GM21723 (cell line): ENCODE results near the gene ZCCHC7.
"Not testable (repeated sequence)": the region's sequence is repeated elsewhere in the genome, so short reads cannot be mapped to it uniquely, and the experiment has no call there.

ENCODE experiments used
- ATAC-seq: cut with Tn5 transposase; IDR thresholded peaks from one replicate; pipeline ENCODE4 v1.9.1; 2021; ENCODE audit warnings: mild to moderate bottlenecking, moderate library complexity; ENCODE audit not compliant: unreplicated experiment

Gene ZCCHC7

DNA sequence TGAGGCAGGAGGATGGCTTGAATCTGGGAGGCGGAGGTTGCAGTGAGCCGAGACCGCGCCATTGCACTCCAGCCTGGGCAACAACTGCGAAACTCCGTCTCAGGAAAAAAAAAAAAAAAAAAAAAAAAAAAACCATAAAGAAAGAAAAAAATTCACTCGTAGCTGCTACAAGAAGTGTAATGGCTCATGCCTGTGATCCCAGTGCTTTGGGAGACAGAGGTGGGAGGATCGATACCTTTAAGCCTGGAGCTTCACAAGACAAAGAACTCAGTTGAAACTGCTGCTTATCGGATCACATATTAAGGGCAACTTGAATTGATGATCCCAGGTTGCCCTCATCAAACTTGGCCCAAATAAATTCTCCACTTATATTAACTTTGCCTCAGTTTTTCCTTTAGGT lies 1.0 kb upstream of the ZCCHC7 start:
- ATAC-seq: no peak

DNA sequence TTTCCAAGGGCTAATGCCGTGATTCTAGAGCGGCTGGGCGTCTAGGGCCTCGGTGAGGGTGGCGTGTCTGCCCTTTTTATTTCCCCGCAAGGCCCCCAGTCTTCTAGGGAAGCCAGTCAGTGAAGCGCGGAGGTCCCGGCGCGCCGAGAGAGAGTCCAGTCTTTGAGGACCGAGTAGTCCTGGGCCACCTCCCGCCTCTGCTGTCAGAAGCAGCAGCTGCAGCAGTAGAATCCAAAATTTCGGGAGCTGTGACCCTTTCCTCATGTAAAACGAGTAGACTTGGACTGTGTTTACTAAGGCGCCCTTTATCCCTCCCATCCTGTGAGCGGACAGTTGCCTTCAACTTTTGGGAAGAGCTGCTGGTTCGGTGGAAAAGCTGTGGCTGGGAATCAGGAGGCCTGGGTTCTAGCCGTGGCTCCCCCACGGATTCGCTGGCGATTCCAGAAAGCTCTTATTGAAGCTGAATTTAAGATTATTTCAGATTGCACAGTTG lies 515 bp downstream of the ZCCHC7 start:
- ATAC-seq: peak; percentile 32

- ATAC-seq: no peak
Observed at GRCh38 chr9:37121881-37122280, 1.5 kb downstream of the ZCCHC7 start.

DNA sequence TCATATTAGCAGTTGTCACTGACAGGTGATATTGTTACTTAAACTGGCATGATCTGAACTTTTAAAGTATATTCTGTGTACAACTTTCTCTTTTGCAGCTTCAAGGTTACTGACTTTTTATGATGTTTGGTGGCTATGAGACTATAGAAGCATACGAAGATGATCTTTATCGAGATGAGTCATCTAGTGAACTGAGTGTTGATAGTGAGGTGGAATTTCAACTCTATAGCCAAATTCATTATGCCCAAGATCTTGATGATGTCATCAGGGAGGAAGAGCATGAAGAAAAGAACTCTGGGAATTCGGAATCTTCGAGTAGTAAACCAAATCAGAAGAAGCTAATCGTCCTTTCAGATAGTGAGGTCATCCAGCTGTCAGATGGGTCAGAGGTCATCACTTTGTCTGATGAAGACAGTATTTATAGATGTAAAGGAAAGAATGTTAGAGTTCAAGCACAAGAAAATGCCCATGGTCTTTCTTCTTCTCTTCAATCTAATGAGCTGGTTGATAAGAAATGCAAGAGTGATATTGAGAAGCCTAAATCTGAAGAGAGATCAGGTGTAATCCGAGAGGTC lies 5.9 kb downstream of the ZCCHC7 start:
- ATAC-seq: no peak

- no peak for ATAC-seq
Observed at GRCh38 chr9:37127018-37127417, 6.6 kb downstream of the ZCCHC7 start.

DNA sequence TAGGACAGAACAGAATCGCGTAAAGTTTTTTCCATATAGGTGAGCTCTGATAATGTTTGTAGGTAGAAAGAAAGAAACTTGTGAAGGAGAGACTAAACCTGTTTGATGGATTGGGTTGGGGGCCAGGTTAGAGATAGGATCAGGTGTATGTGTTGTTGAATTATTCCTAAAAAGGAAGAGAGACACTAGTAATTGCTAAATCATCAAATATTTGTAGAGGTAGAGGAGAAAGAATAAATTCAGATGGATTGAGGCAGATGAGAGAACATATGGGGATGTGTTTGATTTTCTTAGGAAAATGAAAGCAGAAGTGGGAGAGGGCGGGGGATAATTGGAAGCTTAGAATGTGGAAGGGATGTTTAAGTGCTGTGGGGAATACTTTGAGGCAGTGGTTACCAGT lies 7.7 kb downstream of the ZCCHC7 start:
- ATAC-seq: no peak

GRCh38 chr9:37134166-37134565 lies 13.8 kb downstream of the ZCCHC7 start:
- no peak for ATAC-seq

GRCh38 chr9:37141015-37141414 lies 20.6 kb downstream of the ZCCHC7 start:
- ATAC-seq: no peak

GRCh38 chr9:37144762-37145161 lies 24.4 kb downstream of the ZCCHC7 start:
- ATAC-seq: peak; percentile 43

DNA sequence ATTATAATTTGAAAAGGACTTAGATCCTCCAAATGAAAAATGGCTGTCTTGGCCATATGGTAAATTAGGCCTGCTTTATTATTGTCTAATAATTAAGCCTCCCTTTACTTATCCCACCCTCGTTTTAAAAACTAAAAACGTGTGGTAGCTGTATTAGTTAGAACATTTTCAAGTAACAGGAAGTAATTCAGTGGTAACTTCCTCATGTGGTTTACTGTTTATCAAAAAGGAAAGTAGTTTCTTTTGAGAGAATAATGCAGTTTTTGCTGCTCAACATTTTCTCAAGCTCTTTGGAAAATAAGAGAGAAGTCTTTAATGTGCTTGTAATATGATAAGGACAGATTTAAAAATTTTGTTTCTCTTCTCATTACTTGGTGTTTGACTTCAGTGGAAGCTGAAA lies 26.0 kb downstream of the ZCCHC7 start:
- ATAC-seq: peak; percentile 56

GRCh38 chr9:37148181-37148580 lies 27.8 kb downstream of the ZCCHC7 start:
- ATAC-seq: no peak

DNA sequence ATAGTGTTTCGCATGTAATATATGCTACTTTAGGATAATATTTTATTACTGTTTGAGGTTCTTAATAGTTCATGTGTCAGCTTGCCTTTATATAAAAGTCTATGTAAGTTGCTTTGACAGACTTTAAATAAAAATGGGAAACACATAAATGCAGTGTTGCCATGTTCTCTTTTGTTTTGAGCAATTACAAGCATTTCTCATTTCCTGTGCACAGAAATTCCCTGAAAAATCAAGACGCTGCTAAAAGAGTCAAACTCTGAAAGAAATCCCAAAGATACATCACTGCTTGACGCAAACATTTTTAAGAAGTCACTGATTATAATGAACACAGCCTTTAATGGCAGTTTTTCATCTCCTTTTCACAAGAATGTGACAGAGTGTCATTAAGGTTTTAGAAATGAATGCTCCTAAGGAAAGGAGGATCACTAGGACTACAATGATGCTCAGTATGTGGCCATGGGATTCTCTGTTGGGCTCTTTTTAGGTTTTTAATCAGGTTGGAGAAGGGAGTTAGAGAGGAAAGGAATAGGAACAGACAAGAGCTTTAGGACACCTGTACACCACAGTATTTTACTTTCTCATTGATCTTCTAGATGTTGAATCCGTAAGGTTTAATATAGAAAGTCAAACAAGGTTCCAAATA lies 29.4 kb downstream of the ZCCHC7 start:
- no peak for ATAC-seq

- ATAC-seq: no peak
Observed at GRCh38 chr9:37150415-37150814, 30.0 kb downstream of the ZCCHC7 start.

- ATAC-seq: no peak
Observed at GRCh38 chr9:37151812-37152211, 31.4 kb downstream of the ZCCHC7 start.

GRCh38 chr9:37152365-37152764 lies 32.0 kb downstream of the ZCCHC7 start:
- no peak for ATAC-seq

- no peak for ATAC-seq
Observed at GRCh38 chr9:37155601-37156000, 35.2 kb downstream of the ZCCHC7 start.

GRCh38 chr9:37156205-37156604 lies 35.8 kb downstream of the ZCCHC7 start:
- no peak for ATAC-seq

DNA sequence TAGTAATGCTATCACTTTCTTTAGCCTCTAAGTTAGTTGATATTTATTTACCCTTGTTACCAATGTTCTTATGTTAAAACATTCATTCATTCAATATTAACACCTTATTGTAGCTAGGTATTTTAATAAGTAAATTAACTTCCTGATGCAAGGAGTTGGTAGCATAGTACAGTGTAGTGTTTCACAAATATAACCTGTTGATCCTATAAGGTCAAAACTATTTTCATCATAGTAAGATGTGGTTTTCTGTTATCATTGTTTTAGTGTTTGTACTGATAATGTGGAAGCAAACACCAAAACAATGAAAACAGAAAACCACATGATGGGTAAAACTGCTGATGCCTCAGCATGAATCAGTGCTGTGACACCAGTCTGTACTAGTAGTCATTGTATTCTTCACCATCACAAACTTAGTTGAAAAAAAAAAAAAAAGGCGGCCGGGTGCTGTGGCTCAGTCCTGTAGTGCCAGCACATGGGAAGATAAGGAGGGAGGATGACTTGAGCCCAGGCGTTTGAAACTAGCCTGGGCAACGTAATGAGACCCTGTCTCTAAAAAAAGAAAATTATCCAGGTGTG lies 36.5 kb downstream of the ZCCHC7 start:
- no peak for ATAC-seq

DNA sequence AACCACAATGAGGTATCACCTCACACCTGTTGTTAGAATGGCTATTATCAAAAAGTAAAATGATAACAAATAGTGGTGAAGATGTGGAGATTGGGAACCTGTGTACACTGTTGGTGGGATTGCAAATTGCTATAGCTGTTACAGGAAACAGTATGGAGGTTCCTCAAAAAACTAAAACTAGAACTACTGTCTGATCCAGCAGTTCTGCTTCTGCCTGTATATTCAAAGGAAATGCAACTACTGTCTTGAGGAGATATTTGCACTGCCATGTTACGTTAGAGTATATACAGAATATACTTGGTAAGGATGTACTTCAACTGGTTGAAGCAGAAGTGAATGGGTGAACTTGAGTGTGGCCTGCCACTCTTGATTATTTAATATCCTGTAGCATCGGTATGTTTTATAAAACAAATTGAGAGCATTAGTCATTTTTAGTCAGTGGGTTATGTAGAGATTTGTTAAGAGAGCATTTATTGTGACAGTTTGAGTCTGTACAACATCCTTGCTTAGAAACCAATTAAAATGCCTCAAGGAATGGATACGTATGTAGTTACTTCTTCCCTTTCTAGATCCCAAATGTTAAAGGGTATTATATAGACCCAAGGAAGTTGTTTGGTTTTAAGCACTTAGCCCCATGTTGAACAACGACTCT lies 37.5 kb downstream of the ZCCHC7 start:
- no peak for ATAC-seq

DNA sequence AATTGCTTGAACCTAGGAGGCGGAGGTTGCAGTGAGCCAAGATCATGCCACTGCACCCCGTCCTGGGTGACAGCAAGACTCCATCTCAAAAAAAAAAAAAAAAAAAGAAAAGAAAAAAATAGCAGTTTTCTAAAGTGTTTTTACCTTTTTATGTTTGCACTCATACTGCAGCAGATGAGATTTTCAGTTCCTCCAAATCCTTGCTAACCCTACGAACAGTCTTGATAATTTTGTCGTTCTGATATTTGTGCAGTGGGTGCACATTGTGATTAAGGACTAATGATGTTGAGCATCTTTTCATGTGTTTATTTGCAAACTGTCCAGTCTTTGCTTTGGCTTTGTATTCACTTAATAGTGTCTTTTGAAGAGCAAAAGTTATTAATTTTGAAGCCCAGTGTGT lies 42.9 kb downstream of the ZCCHC7 start:
- ATAC-seq: no peak

DNA sequence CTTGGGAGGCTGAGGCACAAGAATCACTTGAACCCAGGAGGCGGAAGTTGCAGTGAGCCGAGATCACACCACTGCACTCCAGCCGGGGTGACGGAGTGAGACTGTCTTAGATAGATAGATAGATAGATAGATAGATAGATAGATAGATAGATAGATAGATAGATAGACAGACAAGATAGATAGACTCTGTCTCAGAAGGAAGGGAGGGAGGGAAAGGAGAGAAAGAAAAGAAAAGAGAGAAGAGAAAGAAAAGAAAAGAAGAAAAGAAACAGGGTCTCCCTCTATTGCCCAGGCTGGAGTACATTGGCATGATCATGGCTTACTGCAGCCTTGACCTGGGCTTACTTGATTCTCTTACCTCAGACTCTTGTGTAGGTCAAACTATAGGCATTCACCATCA lies 44.0 kb downstream of the ZCCHC7 start:
- ATAC-seq: not testable (repeated sequence)

- ATAC-seq: no peak
Observed at GRCh38 chr9:37165644-37166043, 45.3 kb downstream of the ZCCHC7 start.
